K562 (cell line): ENCODE measurements around the gene TSC22D2. TPM values are rescaled to one million over a fixed set of nuclear protein-coding genes. Genes with fewer than 3 reads are reported as not detected.

Experiments used
- ATAC-seq: fragments of 200-7000 bp; cut with Tn5 transposase; 3 replicates; pipeline ENCODE4 v1.9.1; 2020; ENCODE audit warnings: moderate library complexity
- BruUV-seq: library from RNA; stranded (reverse); fragments of 400-500 nt; replicated peaks from 2 replicates; lab custom pipeline; 2021; lab: Mats Ljungman, UMichigan
- CTCF ChIA-PET: fragments of 300-600 bp; formaldehyde crosslinking; extraction: SDS; loops from one replicate; lab custom pipeline; 2021; ENCODE audit warnings: low intra/inter-chr PET ratio; lab: Yijun Ruan, JAX
- POLR2A ChIA-PET: fragments of 300-600, 350-650 bp; sonication (Branson Sonifier 250); formaldehyde crosslinking; extraction: SDS; loops from one replicate; lab custom pipeline; 2021; ENCODE audit warnings: antibody characterized with exemption, inconsistent platforms; lab: Yijun Ruan, JAX
- DNase-seq, 4 experiments: peaks; one replicate each; pipeline versions ENCODE4 v3.0.0 to v3.0.0-alpha.2; 2011 to 2018; ENCODE audit warnings: low spot score in 3 of 4, mixed read lengths in 3 of 4; ENCODE audit errors: extremely low read depth in 1 of 4
- FAIRE-seq: peaks from 2 replicates; lab custom pipeline; 2011; peaks lifted over from hg19 to GRCh38; lab: Jason Lieb, UNC
- H2AFZ ChIP-seq: 2 replicates; pipeline ENCODE4 v1.6.0; 2011; ENCODE audit warnings: low read depth, low read length, control low read depth, inconsistent platforms
- H3K27ac ChIP-seq: fragments of 200-600 bp; 3 replicates; pipeline ENCODE4 v1.8.0; 2011; ENCODE audit warnings: low read depth, mild to moderate bottlenecking, control low read depth, inconsistent platforms, low read length, moderate library complexity, mixed read lengths; ENCODE audit errors: extremely low read depth
- H3K27me3 ChIP-seq, 2 experiments: fragments of 300-600 bp in 1 of 2; 2 replicates in 1 of 2; 3 replicates in 1 of 2; pipeline versions ENCODE4 v1.6.0 to v1.8.0; 2011; ENCODE audit warnings: inconsistent platforms in 2 of 2, low read length in 2 of 2, mild to moderate bottlenecking in 1 of 2, mixed read lengths in 1 of 2, moderate library complexity in 1 of 2; ENCODE audit not compliant: control insufficient read depth in 2 of 2, insufficient read depth in 2 of 2
- H3K36me3 ChIP-seq: fragments of 300-600 bp; 3 replicates; pipeline ENCODE4 v1.8.0; 2011; ENCODE audit warnings: mild to moderate bottlenecking, low read length, inconsistent platforms; ENCODE audit not compliant: control insufficient read depth, insufficient read depth
- H3K4me1 ChIP-seq, 2 experiments: fragments of 200-600 bp in 1 of 2; replicated peaks in 1 of 2; 2 replicates in 1 of 2; 3 replicates in 1 of 2; pipeline versions ENCODE4 v1.5.1 to v1.8.0; 2011; ENCODE audit warnings: inconsistent platforms in 2 of 2, low read length in 2 of 2, mild to moderate bottlenecking in 1 of 2, mixed read lengths in 1 of 2, moderate library complexity in 1 of 2; ENCODE audit not compliant: control insufficient read depth in 2 of 2, insufficient read depth in 2 of 2
- H3K4me2 ChIP-seq: 2 replicates; pipeline ENCODE4 v1.6.1; 2011; ENCODE audit warnings: low read length, control low read depth, inconsistent platforms, mixed read lengths; ENCODE audit not compliant: insufficient read depth
- H3K4me3 ChIP-seq: fragments of 200-600 bp; sonication (generic), shearing (Covaris generic); 2 replicates; pipeline ENCODE4 v1.5.1; 2016; ENCODE audit warnings: control low read depth, inconsistent platforms
- H3K79me2 ChIP-seq: fragments of 200-600 bp; 3 replicates; pipeline ENCODE4 v1.8.0; 2011; ENCODE audit warnings: low read length, inconsistent platforms; ENCODE audit not compliant: control insufficient read depth, insufficient read depth
- H3K9ac ChIP-seq, 2 experiments: 2 replicates each; pipeline versions ENCODE4 v1.6.0 to v1.6.1; 2011; ENCODE audit warnings: low read depth in 2 of 2, low read length in 2 of 2, control low read depth in 1 of 2, inconsistent platforms in 1 of 2, mild to moderate bottlenecking in 1 of 2, mixed read lengths in 1 of 2; ENCODE audit not compliant: insufficient read depth in 1 of 2
- H3K9me1 ChIP-seq: one replicate; pipeline ENCODE4 v1.6.0; 2011; ENCODE audit warnings: inconsistent platforms, mild to moderate bottlenecking, low read length, moderate library complexity; ENCODE audit not compliant: control insufficient read depth, insufficient read depth
- H3K9me3 ChIP-seq: replicated peaks from 2 replicates; pipeline ENCODE4 v1.5.1; 2011; ENCODE audit warnings: low read depth, low read length, inconsistent platforms; ENCODE audit not compliant: control insufficient read depth, insufficient read depth
- H4K20me1 ChIP-seq: replicated peaks from 2 replicates; pipeline ENCODE4 v1.6.1; 2011; ENCODE audit warnings: low read length, inconsistent platforms, mixed read lengths; ENCODE audit not compliant: control insufficient read depth, insufficient read depth
- KAT8 ChIP-seq: fragments of 450-650 bp; IDR thresholded peaks from 2 replicates; pipeline ENCODE4 v1.6.1; 2016; ENCODE audit warnings: low read depth, mild to moderate bottlenecking
- MECOM ChIP-seq: fragments of 250-450 bp; sonication (Bioruptor Pico); IDR thresholded peaks from 2 replicates; pipeline ENCODE4 v1.8.0; 2022; ENCODE audit warnings: inconsistent platforms
- NCOA4 ChIP-seq: fragments of 450-650 bp; IDR thresholded peaks from 2 replicates; pipeline ENCODE4 v1.6.1; 2018; ENCODE audit warnings: mild to moderate bottlenecking; ENCODE audit not compliant: partially characterized antibody
- TCFL5 ChIP-seq: fragments of 250-450 bp; sonication (Bioruptor Pico); conservative IDR thresholded peaks from 2 replicates; pipeline ENCODE4 v1.6.1; 2021; ENCODE audit warnings: mild to moderate bottlenecking, moderate library complexity, matching md5 sums
- ZNF436 ChIP-seq: fragments of 250-450, 450-650 bp; sonication (Bioruptor Pico); formaldehyde crosslinking; IDR thresholded peaks from 2 replicates; pipeline ENCODE4 v1.7.0; 2020; ENCODE audit warnings: mild to moderate bottlenecking
- ZNF512 ChIP-seq: IDR thresholded peaks from 2 replicates; pipeline ENCODE4 v1.6.1; 2016; ENCODE audit warnings: missing genetic modification characterization, missing compliant biosample characterization
- in situ Hi-C: fragments of 300-500 bp; cut with MboI; formaldehyde crosslinking; loops from 4 replicates; pipeline ENCODE4 v1.15.0; 2018; ENCODE audit warnings: inconsistent platforms, mixed read lengths
- intact Hi-C: fragments of 100-400 bp; cut with micrococcal nuclease; formaldehyde crosslinking; loops from 2 replicates; pipeline ENCODE4 v1.14.2; 2022
- polyA plus RNA-seq, 8 experiments: library from polyadenylated mRNA; depleted of rRNA in 4 of 8; stranded (reverse) in 5 of 8; unstranded in 3 of 8; fragments of >200 nt; fragmentation: Nextera tagmentation in 2 of 8; fragmentation: Illumina TruSeq in 1 of 8; extraction: Ambion mirVana in 2 of 8; extraction: Trizol in 1 of 8; gene quantifications; 2 replicates each; pipeline versions ENCODE4 v1.2.1 to v1.2.3, GENCODE V29; 2011 to 2014; ENCODE audit warnings: inconsistent platforms in 1 of 8, missing spikeins in 1 of 8
- total RNA-seq, 7 experiments: library from RNA; depleted of rRNA in 6 of 7; stranded (reverse); fragments of >200 nt in 6 of 7; fragmentation: Illumina TruSeq in 2 of 7; extraction: Trizol in 2 of 7; gene quantifications; 2 replicates each; pipeline versions ENCODE4 v1.2.1 to v1.2.3, GENCODE V29; 2011 to 2021; ENCODE audit warnings: low replicate concordance in 1 of 7

Gene TSC22D2
- total and polyA plus RNA-seq, 9 of the 15 experiments (the other 6 are each of a cell fraction or from before 2014, with no cell fraction given) = 5.5 to 44.0 (median 19.3) TPM

- Histone ChIP-seq H3K36me3 (no peaks in the 10 kb centered on the region), H3K9me1 (no peaks in the 10 kb centered on the region), H3K4me1 (no peaks in the 10 kb centered on the region), H3K79me2 (no peaks in the 10 kb centered on the region), H3K27ac (no peak overlapping the region), H3K27me3 (no peaks in the 10 kb centered on the region), H3K4me2 (no peak overlapping the region), H2AFZ (no peak overlapping the region), H4K20me1 (no peaks in the 10 kb centered on the region), H3K9ac (no peak overlapping the region), H3K4me3 (no peak overlapping the region), H3K9me3 (no peaks in the 10 kb centered on the region)
- ChIA-PET POLR2A (interaction anchor here (0.8 to 1.0 kb wide), 2 partner anchors 8 to 14 kb away, joined by 3 read pairs; no protein-coding TSS in a partner anchor), CTCF (no interaction called here)
- no peak for FAIRE-seq
- intact Hi-C loops (no loop called here), in situ Hi-C loops (no loop called here)
- TF ChIP-seq NCOA4 (no peak), TCFL5 (CRISPR knock-in tag) (no peak), KAT8 (no peak), ZNF512 (tag) (no peak), MECOM (no peak), ZNF436 (no peak)
- no peak for ATAC-seq
- DNase-seq = no peak
- BruUV-seq = no TSS peak
Measured at GRCh38 chr3:150480877-150481276, 72.8 kb downstream of the TSC22D2 start.
